HCT116 (cell line): ENCODE measurements around the gene CDK14. TPM values are rescaled to one million over a fixed set of nuclear protein-coding genes. Genes with fewer than 3 reads are reported as not detected.

ENCODE experiments used
- ATAC-seq: fragments of 200-7000 bp; cut with Tn5 transposase; 2 replicates; pipeline ENCODE4 v1.9.1; 2020; ENCODE audit warnings: mild to moderate bottlenecking, moderate library complexity
- BruUV-seq: library from RNA; stranded (reverse); fragments of 400-500 nt; replicated peaks from 2 replicates; lab custom pipeline; 2021; lab: Mats Ljungman, UMichigan
- CTCF ChIA-PET: fragments of 300-600 bp; sonication (Branson Sonifier 250); formaldehyde crosslinking; loops from one replicate; lab custom pipeline; 2021; ENCODE audit warnings: antibody characterized with exemption; lab: Charles Lee
- POLR2A ChIA-PET: fragments of 300-600, 350-600 bp; sonication (Branson Sonifier 250); formaldehyde crosslinking; loops from one replicate; lab custom pipeline; 2021; ENCODE audit warnings: antibody characterized with exemption; lab: Charles Lee
- RAD21 ChIA-PET, 2 experiments: fragments of 300-600 bp; sonication (Branson Sonifier 250); formaldehyde crosslinking; loops; one replicate each; lab custom pipeline; 2023; ENCODE audit warnings: low total read pairs in 2 of 2; ENCODE audit not compliant: uncharacterized antibody in 2 of 2, unreplicated experiment in 2 of 2, low non-redundant PET in 1 of 2; lab: Charles Lee
- DNase-seq: peaks from one replicate; pipeline ENCODE4 v3.0.0-alpha.2; 2010; ENCODE audit warnings: low read depth, low spot score
- H2AFZ ChIP-seq: fragments of 200-600 bp; shearing (Covaris generic), sonication (generic); 2 replicates; pipeline ENCODE4 v1.6.1; 2017; ENCODE audit warnings: low read depth, mixed run types, mixed read lengths, antibody characterized with exemption, low read length; ENCODE audit not compliant: poor library complexity, severe bottlenecking
- H3K27ac ChIP-seq: 2 replicates; pipeline ENCODE4 v1.5.1; 2012; ENCODE audit warnings: low read depth, low read length
- H3K27me3 ChIP-seq: fragments of 200-600 bp; sonication (generic); 2 replicates; pipeline ENCODE4 v1.6.1; 2016; ENCODE audit warnings: mixed run types, low read length, mixed read lengths; ENCODE audit not compliant: insufficient read depth
- H3K36me3 ChIP-seq, 2 experiments: fragments of 200-500 bp in 1 of 2; fragments of 200-600 bp in 1 of 2; sonication (Bioruptor generic) in 1 of 2; sonication (generic) in 1 of 2; 2 replicates each; pipeline versions ENCODE4 v1.5.1 to v1.6.1; 2014 to 2016; ENCODE audit warnings: low read length in 2 of 2, inconsistent platforms in 1 of 2, mixed read lengths in 1 of 2, mixed run types in 1 of 2; ENCODE audit not compliant: insufficient read depth in 2 of 2, control insufficient read depth in 1 of 2
- H3K4me1 ChIP-seq, 2 experiments: fragments of 200-600 bp in 1 of 2; sonication (generic) in 1 of 2; 2 replicates each; pipeline versions ENCODE4 v1.5.1 to v1.6.1; 2012 to 2017; ENCODE audit warnings: low read length in 2 of 2, inconsistent platforms in 1 of 2, mild to moderate bottlenecking in 1 of 2, mixed read lengths in 1 of 2, mixed run types in 1 of 2, moderate library complexity in 1 of 2; ENCODE audit not compliant: insufficient read depth in 2 of 2, control insufficient read depth in 1 of 2
- H3K4me2 ChIP-seq: fragments of 200-600 bp; sonication (generic); 2 replicates; pipeline ENCODE4 v1.6.1; 2017; ENCODE audit warnings: mixed run types, low read length, mixed read lengths
- H3K4me3 ChIP-seq, 2 experiments: fragments of 200-600 bp in 1 of 2; sonication (generic) in 1 of 2; replicated peaks in 1 of 2; 2 replicates each; pipeline ENCODE4 v1.5.1; 2011 to 2016; ENCODE audit warnings: low read length in 2 of 2, control low read depth in 1 of 2, low read depth in 1 of 2, mild to moderate bottlenecking in 1 of 2, mixed read lengths in 1 of 2, mixed run types in 1 of 2
- H3K79me2 ChIP-seq: fragments of 200-600 bp; sonication (generic); 2 replicates; pipeline ENCODE4 v1.6.1; 2017; ENCODE audit warnings: mild to moderate bottlenecking, mixed run types, low read length, moderate library complexity, mixed read lengths; ENCODE audit not compliant: insufficient read depth
- H3K9ac ChIP-seq: fragments of 200-600 bp; sonication (generic); 2 replicates; pipeline ENCODE4 v1.6.1; 2016; ENCODE audit warnings: low read length, mixed read lengths
- H3K9me2 ChIP-seq: fragments of 200-600 bp; sonication (generic), shearing (Covaris generic); 2 replicates; pipeline ENCODE4 v1.6.1; 2017; ENCODE audit warnings: mixed run types, mild to moderate bottlenecking, moderate library complexity; ENCODE audit not compliant: insufficient read depth
- H3K9me3 ChIP-seq, 2 experiments: fragments of 200-500 bp in 1 of 2; fragments of 200-600 bp in 1 of 2; sonication (Bioruptor generic) in 1 of 2; sonication (generic) in 1 of 2; 2 replicates each; pipeline ENCODE4 v1.6.1; 2014 to 2017; ENCODE audit warnings: low read length in 2 of 2, mixed read lengths in 2 of 2, inconsistent platforms in 1 of 2, low read depth in 1 of 2, mild to moderate bottlenecking in 1 of 2, mixed run types in 1 of 2, moderate library complexity in 1 of 2; ENCODE audit not compliant: control insufficient read depth in 1 of 2, insufficient read depth in 1 of 2
- H4K20me1 ChIP-seq: fragments of 200-600 bp; sonication (generic), shearing (Covaris generic); 2 replicates; pipeline ENCODE4 v1.6.1; 2017; ENCODE audit warnings: mixed run types, mild to moderate bottlenecking, moderate library complexity; ENCODE audit not compliant: insufficient read depth
- ELF1 ChIP-seq: IDR thresholded peaks from 2 replicates; pipeline ENCODE4 v1.6.1; 2012; ENCODE audit warnings: low read depth, borderline replicate concordance
- FOSL1 ChIP-seq: IDR thresholded peaks from 2 replicates; pipeline ENCODE4 v1.6.1; 2012; ENCODE audit warnings: low read depth
- JUND ChIP-seq: IDR thresholded peaks from 2 replicates; pipeline ENCODE4 v1.6.1; 2012
- POLR2AphosphoS5 ChIP-seq: IDR thresholded peaks from 2 replicates; pipeline ENCODE4 v1.6.1; 2011; ENCODE audit warnings: mild to moderate bottlenecking, low read depth, low read length, moderate library complexity
- SP1 ChIP-seq: IDR thresholded peaks from 2 replicates; pipeline ENCODE4 v1.6.1; 2012; ENCODE audit warnings: low read depth
- SRF ChIP-seq: IDR thresholded peaks from 2 replicates; pipeline ENCODE4 v1.6.1; 2012; ENCODE audit warnings: low read depth
- TCF7L2 ChIP-seq: IDR thresholded peaks from 2 replicates; pipeline ENCODE4 v1.7.0; 2011; ENCODE audit warnings: borderline replicate concordance, inconsistent platforms; ENCODE audit not compliant: insufficient read depth, insufficient read length; ENCODE audit errors: extremely low read depth
- ZFX ChIP-seq: fragments of 450-650 bp; IDR thresholded peaks from 2 replicates; pipeline ENCODE4 v1.6.1; 2017
- intact Hi-C: fragments of 100-400 bp; cut with micrococcal nuclease; formaldehyde crosslinking; loops from 2 replicates; pipeline ENCODE4 v1.10.0; 2022
- total RNA-seq: library from RNA; stranded (reverse); gene quantifications from one replicate; pipeline ENCODE4 v1.2.1, GENCODE V29; 2021; ENCODE audit not compliant: unreplicated experiment
- TF ChIP-seq, protein P1 (sequence below), 3 experiments: fragments of 200-600 bp in 1 of 3; sonication (generic) in 1 of 3; IDR thresholded peaks in 2 of 3; conservative IDR thresholded peaks in 1 of 3; 2 replicates each; pipeline ENCODE4 v1.5.1; 2012 to 2017; ENCODE audit warnings: low read depth in 2 of 3, low read length in 2 of 3, antibody characterized with exemption in 1 of 3, borderline replicate concordance in 1 of 3, control low read depth in 1 of 3, mild to moderate bottlenecking in 1 of 3, mixed read lengths in 1 of 3, mixed run types in 1 of 3, moderate library complexity in 1 of 3; ENCODE audit not compliant: insufficient read depth in 1 of 3
- TF ChIP-seq, protein P2 (sequence below): IDR thresholded peaks from 2 replicates; pipeline ENCODE4 v1.6.1; 2012
- TF ChIP-seq, protein P3 (sequence below): IDR thresholded peaks from 2 replicates; pipeline ENCODE4 v1.6.1; 2012
- TF ChIP-seq, protein P4 (sequence below): IDR thresholded peaks from 2 replicates; pipeline ENCODE4 v1.6.1; 2011; ENCODE audit warnings: mild to moderate bottlenecking, low read length, moderate library complexity; ENCODE audit not compliant: insufficient replicate concordance; ENCODE audit errors: extremely low read depth

Gene CDK14
- total RNA-seq, 1 experiment from 2014 or later, result 10.2 TPM

DNA sequence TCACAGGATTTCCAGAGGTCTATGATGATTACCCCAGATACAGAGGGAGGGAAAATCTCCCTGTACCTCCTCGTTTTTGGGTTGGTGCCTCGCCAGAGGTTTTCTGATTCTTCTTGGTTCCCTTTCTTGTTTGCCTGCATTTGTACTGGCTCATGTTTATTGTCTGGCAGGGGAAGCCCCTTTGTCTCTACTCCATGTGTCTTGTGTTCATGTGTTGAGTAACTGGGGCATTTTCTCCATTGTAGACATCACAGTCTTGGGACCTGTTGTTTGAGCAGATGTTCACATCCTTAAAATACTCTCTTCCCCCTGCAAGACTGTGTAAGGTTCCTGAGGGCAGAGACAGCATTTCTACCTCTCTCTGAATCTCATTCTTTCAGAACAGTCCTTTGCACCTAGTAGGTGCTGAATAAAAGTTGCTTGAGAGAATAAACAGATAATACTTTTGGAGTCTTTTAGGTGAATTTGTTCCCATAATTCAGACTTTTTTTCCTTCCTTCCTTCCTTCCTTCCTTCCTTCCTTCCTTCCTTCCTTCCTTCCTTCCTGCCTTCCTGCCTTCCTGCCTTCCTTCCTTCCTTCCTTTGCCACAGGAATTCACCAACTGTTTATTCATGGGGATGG is 25.1 kb downstream of the CDK14 start:
- POLR2A ChIA-PET, result no interaction called here

More for the DNA sequence above, 25.1 kb downstream of the CDK14 start:
- Histone ChIP-seq H3K4me1 (peaks cover 4 to 8% of the 10 kb centered on the region in 2 experiments; a peak in 2 of 4 replicates), H4K20me1 (no peaks in the 10 kb centered on the region), H3K4me3 (no peak overlapping the region), H3K36me3 (no peaks in the 10 kb centered on the region), H3K4me2 (no peak overlapping the region), H2AFZ (no peak overlapping the region), H3K27me3 (no peaks in the 10 kb centered on the region), H3K9me3 (no peaks in the 10 kb centered on the region), H3K9me2 (no peaks in the 10 kb centered on the region), H3K9ac (no peak overlapping the region), H3K27ac (no peak overlapping the region), H3K79me2 (no peaks in the 10 kb centered on the region)
- RAD21 ChIA-PET, result no interaction called here
- no peak for ATAC-seq
- TF ChIP-seq TCF7L2 (no peak), SP1 (no peak), POLR2AphosphoS5 (no peak), JUND (no peak), ZFX (no peak), FOSL1 (no peak), SRF (no peak), ELF1 (no peak)
- TF ChIP-seq, protein P1, sequence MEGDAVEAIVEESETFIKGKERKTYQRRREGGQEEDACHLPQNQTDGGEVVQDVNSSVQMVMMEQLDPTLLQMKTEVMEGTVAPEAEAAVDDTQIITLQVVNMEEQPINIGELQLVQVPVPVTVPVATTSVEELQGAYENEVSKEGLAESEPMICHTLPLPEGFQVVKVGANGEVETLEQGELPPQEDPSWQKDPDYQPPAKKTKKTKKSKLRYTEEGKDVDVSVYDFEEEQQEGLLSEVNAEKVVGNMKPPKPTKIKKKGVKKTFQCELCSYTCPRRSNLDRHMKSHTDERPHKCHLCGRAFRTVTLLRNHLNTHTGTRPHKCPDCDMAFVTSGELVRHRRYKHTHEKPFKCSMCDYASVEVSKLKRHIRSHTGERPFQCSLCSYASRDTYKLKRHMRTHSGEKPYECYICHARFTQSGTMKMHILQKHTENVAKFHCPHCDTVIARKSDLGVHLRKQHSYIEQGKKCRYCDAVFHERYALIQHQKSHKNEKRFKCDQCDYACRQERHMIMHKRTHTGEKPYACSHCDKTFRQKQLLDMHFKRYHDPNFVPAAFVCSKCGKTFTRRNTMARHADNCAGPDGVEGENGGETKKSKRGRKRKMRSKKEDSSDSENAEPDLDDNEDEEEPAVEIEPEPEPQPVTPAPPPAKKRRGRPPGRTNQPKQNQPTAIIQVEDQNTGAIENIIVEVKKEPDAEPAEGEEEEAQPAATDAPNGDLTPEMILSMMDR (IDR thresholded peaks at IDR 0.05 in 2 of 3, conservative IDR thresholded peaks at IDR 0.05 in 1 of 3; ENCODE audit: borderline replicate concordance in 1 of 3, insufficient read depth in 1 of 3, low read depth in 2 of 3, low read length in 2 of 3), result no peak
- TF ChIP-seq, protein P2, sequence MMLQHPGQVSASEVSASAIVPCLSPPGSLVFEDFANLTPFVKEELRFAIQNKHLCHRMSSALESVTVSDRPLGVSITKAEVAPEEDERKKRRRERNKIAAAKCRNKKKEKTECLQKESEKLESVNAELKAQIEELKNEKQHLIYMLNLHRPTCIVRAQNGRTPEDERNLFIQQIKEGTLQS, result no peak
- TF ChIP-seq, protein P3, sequence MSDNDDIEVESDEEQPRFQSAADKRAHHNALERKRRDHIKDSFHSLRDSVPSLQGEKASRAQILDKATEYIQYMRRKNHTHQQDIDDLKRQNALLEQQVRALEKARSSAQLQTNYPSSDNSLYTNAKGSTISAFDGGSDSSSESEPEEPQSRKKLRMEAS, result no peak
- TF ChIP-seq, protein P4, sequence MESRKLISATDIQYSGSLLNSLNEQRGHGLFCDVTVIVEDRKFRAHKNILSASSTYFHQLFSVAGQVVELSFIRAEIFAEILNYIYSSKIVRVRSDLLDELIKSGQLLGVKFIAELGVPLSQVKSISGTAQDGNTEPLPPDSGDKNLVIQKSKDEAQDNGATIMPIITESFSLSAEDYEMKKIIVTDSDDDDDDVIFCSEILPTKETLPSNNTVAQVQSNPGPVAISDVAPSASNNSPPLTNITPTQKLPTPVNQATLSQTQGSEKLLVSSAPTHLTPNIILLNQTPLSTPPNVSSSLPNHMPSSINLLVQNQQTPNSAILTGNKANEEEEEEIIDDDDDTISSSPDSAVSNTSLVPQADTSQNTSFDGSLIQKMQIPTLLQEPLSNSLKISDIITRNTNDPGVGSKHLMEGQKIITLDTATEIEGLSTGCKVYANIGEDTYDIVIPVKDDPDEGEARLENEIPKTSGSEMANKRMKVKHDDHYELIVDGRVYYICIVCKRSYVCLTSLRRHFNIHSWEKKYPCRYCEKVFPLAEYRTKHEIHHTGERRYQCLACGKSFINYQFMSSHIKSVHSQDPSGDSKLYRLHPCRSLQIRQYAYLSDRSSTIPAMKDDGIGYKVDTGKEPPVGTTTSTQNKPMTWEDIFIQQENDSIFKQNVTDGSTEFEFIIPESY, result no peak
- intact Hi-C loops, result no loop called here
- BruUV-seq, result no TSS peak
- DNase-seq, result no peak
- CTCF ChIA-PET, result no interaction called here
